Liver (tissue), 9 donors: ENCODE results near the gene SRRD. TPM values are rescaled to one million over a fixed set of nuclear protein-coding genes. Genes with fewer than 3 reads are reported as not detected.

Experiments
- DNase-seq: peaks from one replicate; pipeline ENCODE4 v3.0.0-alpha.2; 2017; ENCODE audit warnings: low spot score
- H3K27ac ChIP-seq, 2 donors: one replicate each; pipeline ENCODE4 v1.7.0; 2013; ENCODE audit warnings: inconsistent platforms in 2 of 2, low read length in 2 of 2, control low read depth in 1 of 2, low read depth in 1 of 2, mild to moderate bottlenecking in 1 of 2
- H3K27me3 ChIP-seq, 4 donors: one replicate each; pipeline versions ENCODE4 v1.6.1 to v1.7.0; 2013; ENCODE audit warnings: low read length in 3 of 4, inconsistent platforms in 1 of 4, mild to moderate bottlenecking in 1 of 4, moderate library complexity in 1 of 4; ENCODE audit not compliant: control insufficient read depth in 4 of 4, insufficient read depth in 4 of 4
- H3K36me3 ChIP-seq, 4 donors: one replicate each; pipeline versions ENCODE4 v1.6.1 to v1.7.0; 2013; ENCODE audit warnings: low read length in 3 of 4, mild to moderate bottlenecking in 3 of 4, low read depth in 1 of 4, moderate library complexity in 1 of 4; ENCODE audit not compliant: control insufficient read depth in 4 of 4, insufficient read depth in 3 of 4
- H3K4me1 ChIP-seq, 4 donors: one replicate each; pipeline versions ENCODE4 v1.6.1 to v1.7.0; 2013; ENCODE audit warnings: low read length in 3 of 4, mild to moderate bottlenecking in 3 of 4, moderate library complexity in 1 of 4; ENCODE audit not compliant: control insufficient read depth in 4 of 4, insufficient read depth in 4 of 4
- H3K4me3 ChIP-seq, 3 donors: one replicate each; pipeline versions ENCODE4 v1.6.1 to v1.7.0; 2013; ENCODE audit warnings: low read length in 3 of 3, control low read depth in 1 of 3, low read depth in 1 of 3, mild to moderate bottlenecking in 1 of 3
- H3K9ac ChIP-seq, 2 donors: one replicate each; pipeline ENCODE4 v1.7.0; 2013; ENCODE audit warnings: low read length in 2 of 2, mild to moderate bottlenecking in 2 of 2, moderate library complexity in 2 of 2, control low read depth in 1 of 2, low read depth in 1 of 2
- H3K9me3 ChIP-seq, 4 donors: one replicate each; pipeline versions ENCODE4 v1.6.1 to v1.7.0; 2013; ENCODE audit warnings: low read length in 3 of 4; ENCODE audit not compliant: control insufficient read depth in 4 of 4
- FOXA1 ChIP-seq: IDR thresholded peaks from 2 replicates; pipeline ENCODE4 v1.6.1; 2016; ENCODE audit warnings: antibody characterized with exemption
- FOXA2 ChIP-seq: IDR thresholded peaks from 2 replicates; pipeline ENCODE4 v1.6.1; 2016; ENCODE audit warnings: antibody characterized with exemption
- GABPA ChIP-seq, 2 donors: IDR thresholded peaks in 1 of 2; conservative IDR thresholded peaks in 1 of 2; 2 replicates each; pipeline ENCODE4 v1.6.1; 2016; ENCODE audit warnings: antibody characterized with exemption in 2 of 2, mild to moderate bottlenecking in 1 of 2, moderate library complexity in 1 of 2
- HNF4A ChIP-seq, 2 donors: conservative IDR thresholded peaks; 2 replicates each; pipeline ENCODE4 v1.6.1; 2016; ENCODE audit warnings: antibody characterized with exemption in 2 of 2, mild to moderate bottlenecking in 2 of 2
- HNF4G ChIP-seq: IDR thresholded peaks from 2 replicates; pipeline ENCODE4 v1.6.1; 2016; ENCODE audit warnings: antibody characterized with exemption
- JUND ChIP-seq, 2 donors: IDR thresholded peaks; 2 replicates each; pipeline ENCODE4 v1.6.1; 2016; ENCODE audit warnings: antibody characterized with exemption in 2 of 2
- MAX ChIP-seq: IDR thresholded peaks from 2 replicates; pipeline ENCODE4 v1.6.1; 2016; ENCODE audit warnings: antibody characterized with exemption
- NR2F2 ChIP-seq: IDR thresholded peaks from 2 replicates; pipeline ENCODE4 v1.6.1; 2016; ENCODE audit warnings: antibody characterized with exemption
- RAD21 ChIP-seq, 2 donors: IDR thresholded peaks; 2 replicates each; pipeline ENCODE4 v1.6.1; 2016; ENCODE audit warnings: antibody characterized with exemption in 2 of 2, mild to moderate bottlenecking in 2 of 2
- REST ChIP-seq: IDR thresholded peaks from 2 replicates; pipeline ENCODE4 v1.6.1; 2016; ENCODE audit warnings: antibody characterized with exemption, mild to moderate bottlenecking
- SP1 ChIP-seq: IDR thresholded peaks from 2 replicates; pipeline ENCODE4 v1.6.1; 2018; ENCODE audit warnings: antibody characterized with exemption, mild to moderate bottlenecking
- TAF1 ChIP-seq: conservative IDR thresholded peaks from 2 replicates; pipeline ENCODE4 v1.6.1; 2016; ENCODE audit warnings: antibody characterized with exemption, mild to moderate bottlenecking
- WGBS: extraction: QIAGEN DNeasy Blood & Tissue Kit; methylation state at CpG from one replicate; pipeline ENCODE4 v1.1.7; 2013; 5-methylcytosine and 5-hydroxymethylcytosine counted together
- polyA plus RNA-seq, 2 donors: library from polyadenylated mRNA; stranded (reverse) in 1 of 2; unstranded in 1 of 2; fragments of 200-250 nt in 1 of 2; fragments of >200 nt in 1 of 2; fragmentation: Nextera tagmentation in 1 of 2; extraction: Ambion mirVana in 1 of 2; gene quantifications; one replicate each; pipeline versions ENCODE4 v1.2.1 to v1.2.3, GENCODE V29; 2013 to 2015
- total RNA-seq, 2 donors: library from RNA; depleted of rRNA; stranded (reverse); fragments of >200 nt; gene quantifications; one replicate each; pipeline ENCODE4 v1.2.3, GENCODE V29; 2014
- TF ChIP-seq, protein P1 (sequence below): IDR thresholded peaks from 2 replicates; pipeline ENCODE4 v1.6.1; 2016; ENCODE audit warnings: antibody characterized with exemption
- TF ChIP-seq, protein P2 (sequence below): fragments of 150-350 bp; IDR thresholded peaks from 2 replicates; pipeline ENCODE4 v1.5.1; 2017; ENCODE audit warnings: improper control_type of control experiment, low read depth, low read length; ENCODE audit not compliant: missing input control
- TF ChIP-seq, protein P3 (sequence below): IDR thresholded peaks from 2 replicates; pipeline ENCODE4 v1.6.1; 2016; ENCODE audit warnings: antibody characterized with exemption
- donor health status: healthy.
- donor health status: healthy.
- donor health status: healthy.
- donor health status: healthy.
- donor health status: healthy.

The SRRD gene
- total and polyA plus RNA-seq, 4 donors = 8.7 to 18.6 (median 13.6) TPM

- no peak overlapping the region for H3K4me3 ChIP-seq
- no peak for DNase-seq
- no peak overlapping the region for H3K9ac ChIP-seq
- peaks cover 0 to 4% (median 1%) of the 10 kb centered on the region in 4 donors for H3K4me1 ChIP-seq
- no peaks in the 10 kb centered on the region for H3K27me3 ChIP-seq
- H3K36me3 ChIP-seq = peaks cover under 1 to 48% (median 35%) of the 10 kb centered on the region in 4 donors
- no peak overlapping the region for H3K27ac ChIP-seq
- 93% methylated on average over 3 of the region's 3 CpGs for WGBS
- no peaks in the 10 kb centered on the region for H3K9me3 ChIP-seq
- TF ChIP-seq HNF4G (no peak), JUND (IDR thresholded peaks at IDR 0.05) (no peak), GABPA (IDR thresholded peaks at IDR 0.05 in 1 of 2, conservative IDR thresholded peaks at IDR 0.05 in 1 of 2) (no peak), FOXA1 (no peak), RAD21 (IDR thresholded peaks at IDR 0.05) (no peak), TAF1 (no peak), MAX (no peak), SP1 (no peak), NR2F2 (no peak), HNF4A (conservative IDR thresholded peaks at IDR 0.05) (no peak), REST (no peak)
- TF ChIP-seq, protein P1, sequence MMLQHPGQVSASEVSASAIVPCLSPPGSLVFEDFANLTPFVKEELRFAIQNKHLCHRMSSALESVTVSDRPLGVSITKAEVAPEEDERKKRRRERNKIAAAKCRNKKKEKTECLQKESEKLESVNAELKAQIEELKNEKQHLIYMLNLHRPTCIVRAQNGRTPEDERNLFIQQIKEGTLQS = no peak
- TF ChIP-seq, protein P2, sequence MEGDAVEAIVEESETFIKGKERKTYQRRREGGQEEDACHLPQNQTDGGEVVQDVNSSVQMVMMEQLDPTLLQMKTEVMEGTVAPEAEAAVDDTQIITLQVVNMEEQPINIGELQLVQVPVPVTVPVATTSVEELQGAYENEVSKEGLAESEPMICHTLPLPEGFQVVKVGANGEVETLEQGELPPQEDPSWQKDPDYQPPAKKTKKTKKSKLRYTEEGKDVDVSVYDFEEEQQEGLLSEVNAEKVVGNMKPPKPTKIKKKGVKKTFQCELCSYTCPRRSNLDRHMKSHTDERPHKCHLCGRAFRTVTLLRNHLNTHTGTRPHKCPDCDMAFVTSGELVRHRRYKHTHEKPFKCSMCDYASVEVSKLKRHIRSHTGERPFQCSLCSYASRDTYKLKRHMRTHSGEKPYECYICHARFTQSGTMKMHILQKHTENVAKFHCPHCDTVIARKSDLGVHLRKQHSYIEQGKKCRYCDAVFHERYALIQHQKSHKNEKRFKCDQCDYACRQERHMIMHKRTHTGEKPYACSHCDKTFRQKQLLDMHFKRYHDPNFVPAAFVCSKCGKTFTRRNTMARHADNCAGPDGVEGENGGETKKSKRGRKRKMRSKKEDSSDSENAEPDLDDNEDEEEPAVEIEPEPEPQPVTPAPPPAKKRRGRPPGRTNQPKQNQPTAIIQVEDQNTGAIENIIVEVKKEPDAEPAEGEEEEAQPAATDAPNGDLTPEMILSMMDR = no peak
- TF ChIP-seq, protein P3, sequence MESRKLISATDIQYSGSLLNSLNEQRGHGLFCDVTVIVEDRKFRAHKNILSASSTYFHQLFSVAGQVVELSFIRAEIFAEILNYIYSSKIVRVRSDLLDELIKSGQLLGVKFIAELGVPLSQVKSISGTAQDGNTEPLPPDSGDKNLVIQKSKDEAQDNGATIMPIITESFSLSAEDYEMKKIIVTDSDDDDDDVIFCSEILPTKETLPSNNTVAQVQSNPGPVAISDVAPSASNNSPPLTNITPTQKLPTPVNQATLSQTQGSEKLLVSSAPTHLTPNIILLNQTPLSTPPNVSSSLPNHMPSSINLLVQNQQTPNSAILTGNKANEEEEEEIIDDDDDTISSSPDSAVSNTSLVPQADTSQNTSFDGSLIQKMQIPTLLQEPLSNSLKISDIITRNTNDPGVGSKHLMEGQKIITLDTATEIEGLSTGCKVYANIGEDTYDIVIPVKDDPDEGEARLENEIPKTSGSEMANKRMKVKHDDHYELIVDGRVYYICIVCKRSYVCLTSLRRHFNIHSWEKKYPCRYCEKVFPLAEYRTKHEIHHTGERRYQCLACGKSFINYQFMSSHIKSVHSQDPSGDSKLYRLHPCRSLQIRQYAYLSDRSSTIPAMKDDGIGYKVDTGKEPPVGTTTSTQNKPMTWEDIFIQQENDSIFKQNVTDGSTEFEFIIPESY = no peak
These were observed 51.9 kb downstream of the SRRD start for GRCh38 chr22:26535603-26535908.

GRCh38 chr22:26536056-26536761 lies 52.5 kb downstream of the SRRD start:
- H3K4me3 ChIP-seq = no peak overlapping the region
- H3K27me3 ChIP-seq = no peaks in the 10 kb centered on the region
- H3K9me3 ChIP-seq = no peaks in the 10 kb centered on the region
- H3K4me1 ChIP-seq = peaks cover 0 to 2% (median under 1%) of the 10 kb centered on the region in 4 donors
- H3K27ac ChIP-seq = no peak overlapping the region
- H3K9ac ChIP-seq = no peak overlapping the region
- H3K36me3 ChIP-seq = peaks cover 6 to 50% (median 38%) of the 10 kb centered on the region in 4 donors
- no peak for TF ChIP-seq FOXA2
- WGBS = 97% methylated on average over 12 of the region's 12 CpGs
- no peak for DNase-seq
